ENCODE data around the gene SMAD3. TPM values are rescaled to one million over a fixed set of nuclear protein-coding genes. Genes with fewer than 3 reads are reported as not detected.

The SMAD3 gene
- total and polyA plus RNA-seq, 2 of the 4 experiments (the other 2 are of a cell fraction): 71.0 to 177 TPM

DNA sequence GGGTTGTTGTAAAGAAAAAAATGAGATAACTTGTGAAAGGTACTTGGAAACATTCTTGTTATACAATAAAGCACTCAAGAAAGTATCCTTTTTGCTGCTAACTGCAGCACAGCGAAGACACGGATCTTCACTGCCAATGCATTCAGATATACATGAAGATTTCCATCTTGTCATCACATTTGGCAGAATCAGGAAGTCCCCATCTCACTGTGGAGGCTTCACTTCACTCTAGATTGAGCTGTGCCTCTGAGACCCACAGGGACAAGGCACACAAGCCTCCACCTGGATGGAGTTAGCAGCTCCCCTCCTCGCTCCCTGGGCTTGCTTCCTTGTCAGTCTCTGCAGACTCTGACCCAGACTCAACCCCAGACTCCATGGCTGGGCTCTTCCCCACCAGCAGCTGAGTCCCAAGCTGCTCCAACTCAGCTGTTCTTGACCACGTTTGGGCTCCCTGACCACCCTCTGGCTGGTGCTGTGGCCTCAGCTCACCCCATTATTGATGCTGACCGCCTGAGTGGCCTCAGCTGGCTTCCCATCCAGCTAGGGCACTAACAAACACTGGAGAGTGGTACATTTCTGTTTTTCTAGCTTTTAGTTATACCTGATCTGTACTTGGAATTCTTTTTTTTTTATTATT is 45.4 kb upstream of the SMAD3 start:
- POLR2A ChIA-PET (ENCODE audit: unreplicated experiment): no interaction called here
- in situ Hi-C loops (cut with MboI; ENCODE audit: low sequenced_read_pairs): no loop called here
- H2AK5ac ChIP-seq (ENCODE audit: low read depth, low read length): peak overlapping the region; percentile 56; the same call in 1 of the 2 replicates

More for the DNA sequence above, 45.4 kb upstream of the SMAD3 start:
- no peak overlapping the region for H2BK5ac ChIP-seq (ENCODE audit: low read depth, low read length, poor library complexity, severe bottlenecking)
- no peaks in the 10 kb centered on the region for H3K27me3 ChIP-seq (ENCODE audit: control insufficient read depth, insufficient read depth, low read length)
- no peak overlapping the region for H3K4me2 ChIP-seq (ENCODE audit: low read depth, low read length)
- H3K9me3 ChIP-seq (ENCODE audit: control insufficient read depth, insufficient read depth, low read length): no peaks in the 10 kb centered on the region
- no peak for TF ChIP-seq BHLHE40 (IDR thresholded peaks at IDR 0.05; ENCODE audit: low read depth, low read length)
- no peak for TF ChIP-seq MAFK (IDR thresholded peaks at IDR 0.05; ENCODE audit: low read depth, low read length)
- no peak for TF ChIP-seq CHD1 (IDR thresholded peaks at IDR 0.05; ENCODE audit: low read depth, low read length)
- no peak for TF ChIP-seq RAD21 (IDR thresholded peaks at IDR 0.05; ENCODE audit: low read length)
- TF ChIP-seq SMC3 (IDR thresholded peaks at IDR 0.05; ENCODE audit: low read depth, low read length): no peak
- no peak for TF ChIP-seq RCOR1 (IDR thresholded peaks at IDR 0.05; ENCODE audit: insufficient replicate concordance, low read length)
- no peak for TF ChIP-seq NFE2L2 (IDR thresholded peaks at IDR 0.05; ENCODE audit: low read depth, low read length)
- TF ChIP-seq, protein P1, sequence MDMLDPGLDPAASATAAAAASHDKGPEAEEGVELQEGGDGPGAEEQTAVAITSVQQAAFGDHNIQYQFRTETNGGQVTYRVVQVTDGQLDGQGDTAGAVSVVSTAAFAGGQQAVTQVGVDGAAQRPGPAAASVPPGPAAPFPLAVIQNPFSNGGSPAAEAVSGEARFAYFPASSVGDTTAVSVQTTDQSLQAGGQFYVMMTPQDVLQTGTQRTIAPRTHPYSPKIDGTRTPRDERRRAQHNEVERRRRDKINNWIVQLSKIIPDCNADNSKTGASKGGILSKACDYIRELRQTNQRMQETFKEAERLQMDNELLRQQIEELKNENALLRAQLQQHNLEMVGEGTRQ (IDR thresholded peaks at IDR 0.05; ENCODE audit: low read depth, low read length): no peak
- no peak for TF ChIP-seq RFX5 (IDR thresholded peaks at IDR 0.05; ENCODE audit: low read depth, low read length)
- TF ChIP-seq FOS (IDR thresholded peaks at IDR 0.05; ENCODE audit: low read depth, low read length): no peak
- no peak for TF ChIP-seq MXI1 (IDR thresholded peaks at IDR 0.05; ENCODE audit: borderline replicate concordance, low read depth, low read length)
- TF ChIP-seq POLR2A (IDR thresholded peaks at IDR 0.05; ENCODE audit: low read depth, low read length): no peak
- no peak for TF ChIP-seq MAZ (IDR thresholded peaks at IDR 0.05; ENCODE audit: borderline replicate concordance, low read depth, low read length)
- TF ChIP-seq CEBPB (IDR thresholded peaks at IDR 0.05; ENCODE audit: low read depth, low read length): no peak
- TF ChIP-seq, protein P2, sequence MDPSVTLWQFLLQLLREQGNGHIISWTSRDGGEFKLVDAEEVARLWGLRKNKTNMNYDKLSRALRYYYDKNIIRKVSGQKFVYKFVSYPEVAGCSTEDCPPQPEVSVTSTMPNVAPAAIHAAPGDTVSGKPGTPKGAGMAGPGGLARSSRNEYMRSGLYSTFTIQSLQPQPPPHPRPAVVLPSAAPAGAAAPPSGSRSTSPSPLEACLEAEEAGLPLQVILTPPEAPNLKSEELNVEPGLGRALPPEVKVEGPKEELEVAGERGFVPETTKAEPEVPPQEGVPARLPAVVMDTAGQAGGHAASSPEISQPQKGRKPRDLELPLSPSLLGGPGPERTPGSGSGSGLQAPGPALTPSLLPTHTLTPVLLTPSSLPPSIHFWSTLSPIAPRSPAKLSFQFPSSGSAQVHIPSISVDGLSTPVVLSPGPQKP (IDR thresholded peaks at IDR 0.05; ENCODE audit: borderline replicate concordance, low read depth, low read length): no peak
- TF ChIP-seq, protein P3, sequence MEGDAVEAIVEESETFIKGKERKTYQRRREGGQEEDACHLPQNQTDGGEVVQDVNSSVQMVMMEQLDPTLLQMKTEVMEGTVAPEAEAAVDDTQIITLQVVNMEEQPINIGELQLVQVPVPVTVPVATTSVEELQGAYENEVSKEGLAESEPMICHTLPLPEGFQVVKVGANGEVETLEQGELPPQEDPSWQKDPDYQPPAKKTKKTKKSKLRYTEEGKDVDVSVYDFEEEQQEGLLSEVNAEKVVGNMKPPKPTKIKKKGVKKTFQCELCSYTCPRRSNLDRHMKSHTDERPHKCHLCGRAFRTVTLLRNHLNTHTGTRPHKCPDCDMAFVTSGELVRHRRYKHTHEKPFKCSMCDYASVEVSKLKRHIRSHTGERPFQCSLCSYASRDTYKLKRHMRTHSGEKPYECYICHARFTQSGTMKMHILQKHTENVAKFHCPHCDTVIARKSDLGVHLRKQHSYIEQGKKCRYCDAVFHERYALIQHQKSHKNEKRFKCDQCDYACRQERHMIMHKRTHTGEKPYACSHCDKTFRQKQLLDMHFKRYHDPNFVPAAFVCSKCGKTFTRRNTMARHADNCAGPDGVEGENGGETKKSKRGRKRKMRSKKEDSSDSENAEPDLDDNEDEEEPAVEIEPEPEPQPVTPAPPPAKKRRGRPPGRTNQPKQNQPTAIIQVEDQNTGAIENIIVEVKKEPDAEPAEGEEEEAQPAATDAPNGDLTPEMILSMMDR (conservative IDR thresholded peaks at IDR 0.05; ENCODE audit: low read depth, low read length): no peak
- no peak overlapping the region for H2AFZ ChIP-seq (replicated peaks; ENCODE audit: low read length, poor library complexity)
- DNase-seq: no peak
- no peaks in the 10 kb centered on the region for H3K36me3 ChIP-seq (ENCODE audit: control insufficient read depth, insufficient read depth, low read length)
- no peak overlapping the region for H4K5ac ChIP-seq (ENCODE audit: low read depth, low read length)
- no peak overlapping the region for H3K9ac ChIP-seq (ENCODE audit: low read depth, low read length)
- dilution Hi-C loops (cut with HindIII; ENCODE audit: low sequenced_read_pairs, unreplicated experiment) (no loop called here), intact Hi-C loops (cut with micrococcal nuclease) (no loop called here)
- H2BK15ac ChIP-seq (ENCODE audit: low read depth, low read length): 0 out of 3 replicates have a peak overlapping the region, but pooled peaks have one; percentile 13
- H3K9me1 ChIP-seq (ENCODE audit: insufficient read depth, low read length): peaks cover 15% of the 10 kb centered on the region
- no peak overlapping the region for H2AK9ac ChIP-seq (replicated peaks; ENCODE audit: low read depth, low read length, poor library complexity)
- no peak overlapping the region for H2BK20ac ChIP-seq (ENCODE audit: low read depth, low read length)
- H3K79me1 ChIP-seq (ENCODE audit: low read depth in 1 of 2, low read length in 2 of 2): peaks cover 0 to 15% of the 10 kb centered on the region in 2 experiments; a peak in 2 of 4 replicates
- no peak overlapping the region; the same call in 1 of the 2 replicates for H3K23ac ChIP-seq (ENCODE audit: low read depth, low read length)
- no peaks in the 10 kb centered on the region; the same call in 1 of the 2 replicates for H4K20me1 ChIP-seq (ENCODE audit: insufficient read depth, low read length)
- no peak overlapping the region for H3K14ac ChIP-seq (replicated peaks; ENCODE audit: low read depth, low read length)
- ATAC-seq (ENCODE audit: low read depth): no peak
- WGBS, 2 experiments (ENCODE audit: extremely low coverage in 2 of 2, insufficient read length in 1 of 2): 68% methylated on average over 4 of the region's 5 CpGs; no CpG with 5 or more reads in 1 of the 2 experiments
- no peak overlapping the region for H3K4me3 ChIP-seq (ENCODE audit: insufficient read depth, low read depth, low read length)
- no TSS peak for BruUV-seq (replicated peaks)
- CTCF ChIA-PET: no interaction called here
- H4K8ac ChIP-seq (ENCODE audit: low read depth in 2 of 2, low read length in 2 of 2): no peak overlapping the region
- no peak overlapping the region for H2BK120ac ChIP-seq (ENCODE audit: low read depth, low read length)
- no peak overlapping the region for H4K91ac ChIP-seq (ENCODE audit: insufficient read depth, low read depth, low read length)
- no peak overlapping the region for H3K56ac ChIP-seq (ENCODE audit: extremely low read depth, insufficient read depth, low read length)
- H3K27ac ChIP-seq (ENCODE audit: insufficient read depth, low read length): no peak overlapping the region
- no peak overlapping the region for H3K18ac ChIP-seq (ENCODE audit: low read depth, low read length)
- H3K4ac ChIP-seq (ENCODE audit: low read depth, low read length): no peak overlapping the region
- H3K4me1 ChIP-seq (ENCODE audit: control insufficient read depth, insufficient read depth, low read length): peaks cover 14% of the 10 kb centered on the region
